Upper lobe of left lung (tissue), 4 donors: ENCODE results near the gene LAMB4.

Experiments
- CTCF ChIP-seq, 6 experiments: fragments of 450-650 bp in 4 of 6; fragments of 200-600 bp in 2 of 6; sonication (generic) in 2 of 6; IDR thresholded peaks; one replicate each; pipeline ENCODE4 v1.5.1; 2016 to 2019; ENCODE audit warnings: antibody characterized with exemption in 6 of 6
- POLR2A ChIP-seq, 4 donors: fragments of 450-650 bp; IDR thresholded peaks; one replicate each; pipeline ENCODE4 v1.5.1; 2016 to 2017; ENCODE audit warnings: antibody characterized with exemption in 4 of 4, mild to moderate bottlenecking in 2 of 4
- POLR2AphosphoS5 ChIP-seq, 2 donors: sonication (generic); formaldehyde crosslinking; IDR thresholded peaks; one replicate each; pipeline ENCODE4 v1.5.1; 2017; ENCODE audit warnings: antibody characterized with exemption in 2 of 2

- TF ChIP-seq CTCF (IDR thresholded peaks at IDR 0.05) (no peak), POLR2AphosphoS5 (IDR thresholded peaks at IDR 0.05) (no peak), POLR2A (IDR thresholded peaks at IDR 0.05) (no peak)
These were observed 92.4 kb downstream of the LAMB4 start for GRCh38 chr7:108037741-108038140.
